IPS-NIHi11 (cell line): Measurements from ENCODE around the gene DUOXA2.

ENCODE experiments used
- DNase-seq: peaks from one replicate; pipeline ENCODE4 v3.0.0; 2012; ENCODE audit warnings: mixed read lengths, low spot score

DUOXA2 gene

DNA sequence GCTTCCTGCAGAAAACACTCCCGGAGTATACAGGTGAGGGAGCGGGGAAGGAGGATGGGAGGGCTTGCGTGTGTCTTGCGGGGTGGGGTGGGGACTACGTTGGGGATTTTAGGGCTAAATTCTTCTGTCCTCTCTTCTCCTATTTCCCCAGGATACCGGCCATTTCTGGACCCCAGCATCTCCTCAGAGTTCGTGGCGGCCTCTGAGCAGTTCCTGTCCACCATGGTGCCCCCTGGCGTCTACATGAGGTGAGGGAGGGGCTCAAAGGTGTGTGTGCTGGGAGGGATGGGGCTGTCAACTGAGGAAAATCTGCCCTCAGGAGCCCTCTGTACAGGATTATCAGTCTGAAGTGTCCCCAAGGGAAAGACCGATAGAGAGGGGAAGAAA, 22.2 kb downstream of the DUOXA2 start:
- DNase-seq = peak; percentile 63

DNA sequence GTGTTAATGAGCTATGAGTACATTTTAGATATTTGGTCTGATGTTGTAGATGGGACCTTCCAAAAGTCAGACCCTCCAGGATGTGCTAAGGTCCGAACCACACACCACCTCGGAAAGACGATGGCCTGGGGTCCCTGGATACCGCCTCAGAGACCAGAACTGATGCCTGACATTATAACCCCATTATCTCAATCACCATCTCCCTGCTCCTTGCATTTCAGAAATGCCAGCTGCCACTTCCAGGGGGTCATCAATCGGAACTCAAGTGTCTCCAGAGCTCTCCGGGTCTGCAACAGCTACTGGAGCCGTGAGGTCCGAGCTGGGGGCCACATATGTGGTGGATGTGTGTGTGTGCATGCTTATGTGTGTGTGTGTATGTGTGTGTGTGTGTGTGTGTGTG, 23.6 kb downstream of the DUOXA2 start:
- no peak for DNase-seq

- no peak for DNase-seq
Observed at GRCh38 chr15:45138814-45139765, 25.0 kb downstream of the DUOXA2 start.

DNA sequence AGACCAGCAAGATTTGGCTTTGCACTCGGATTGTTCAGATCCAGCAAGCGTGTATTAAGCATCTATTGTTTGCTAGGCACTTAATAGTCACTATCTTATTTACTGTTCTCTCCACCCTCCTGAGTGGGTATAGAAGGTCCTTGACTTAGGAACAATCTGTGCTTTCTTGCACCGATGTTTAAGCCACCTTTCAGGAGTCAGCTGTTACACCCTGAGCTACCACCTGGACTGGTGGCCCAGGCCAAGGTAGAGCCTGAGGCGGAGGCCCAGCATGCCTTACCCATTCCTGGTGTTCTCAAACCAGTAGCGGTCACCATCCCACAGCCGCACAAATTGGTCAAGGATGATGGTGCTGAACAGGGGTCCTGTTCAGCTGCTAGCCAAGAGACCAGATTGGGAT, 25.6 kb downstream of the DUOXA2 start:
- DNase-seq = no peak

DNA sequence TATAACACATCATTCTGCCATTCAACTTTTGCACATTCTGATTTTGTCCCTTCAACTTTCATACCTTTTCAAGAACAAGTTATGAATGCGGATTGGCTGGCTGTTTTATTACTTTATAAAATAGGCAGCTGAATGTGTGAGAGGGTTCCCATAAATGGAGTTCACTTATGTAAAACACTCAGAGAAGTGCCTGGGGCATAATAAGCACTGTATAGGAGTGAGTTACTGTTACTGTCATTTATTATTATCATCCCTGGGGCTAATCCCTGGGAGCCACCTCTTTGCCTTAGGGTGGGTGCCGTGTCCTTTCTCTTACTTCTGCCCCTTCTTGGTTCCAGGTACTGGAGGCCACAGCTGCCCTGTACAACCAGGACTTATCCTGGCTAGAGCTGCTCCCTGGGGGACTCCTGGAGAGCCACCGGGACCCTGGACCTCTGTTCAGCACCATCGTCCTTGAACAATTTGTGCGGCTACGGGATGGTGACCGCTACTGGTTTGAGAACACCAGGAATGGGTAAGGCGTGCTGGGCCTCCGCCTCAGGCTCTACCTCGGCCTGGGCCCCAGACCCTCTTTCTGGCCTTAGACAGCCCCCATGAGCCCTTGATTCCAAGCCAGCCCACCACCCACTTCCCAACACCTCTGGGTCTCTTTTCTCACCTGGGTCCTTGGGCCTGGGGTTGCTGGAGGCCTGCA, 26.6 kb downstream of the DUOXA2 start:
- no peak for DNase-seq

DNA sequence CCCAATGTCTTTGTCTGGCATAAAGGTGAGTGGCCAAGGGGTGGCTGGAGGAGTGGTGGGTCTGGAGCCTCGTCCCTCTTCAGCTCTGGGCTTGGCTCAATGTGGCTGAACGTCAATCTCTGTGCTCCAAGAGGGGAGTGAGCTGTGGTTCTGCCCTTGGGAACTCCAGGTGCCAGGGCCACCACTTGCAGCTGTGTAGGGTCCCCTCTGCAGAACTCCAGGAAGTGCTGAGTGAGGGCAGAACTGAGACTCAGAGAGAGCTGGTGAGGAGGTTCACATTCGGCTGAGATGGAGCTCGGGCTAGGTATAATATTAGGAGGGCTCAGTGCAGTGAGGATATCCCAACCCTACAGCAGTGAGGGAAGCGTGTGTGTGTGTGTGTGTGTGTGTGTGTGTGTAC, 27.3 kb downstream of the DUOXA2 start:
- DNase-seq = no peak

- no peak for DNase-seq
Observed at GRCh38 chr15:45143056-45143455, 28.9 kb downstream of the DUOXA2 start.

- DNase-seq = no peak
Observed at GRCh38 chr15:45143946-45144345, 29.8 kb downstream of the DUOXA2 start.

DNA sequence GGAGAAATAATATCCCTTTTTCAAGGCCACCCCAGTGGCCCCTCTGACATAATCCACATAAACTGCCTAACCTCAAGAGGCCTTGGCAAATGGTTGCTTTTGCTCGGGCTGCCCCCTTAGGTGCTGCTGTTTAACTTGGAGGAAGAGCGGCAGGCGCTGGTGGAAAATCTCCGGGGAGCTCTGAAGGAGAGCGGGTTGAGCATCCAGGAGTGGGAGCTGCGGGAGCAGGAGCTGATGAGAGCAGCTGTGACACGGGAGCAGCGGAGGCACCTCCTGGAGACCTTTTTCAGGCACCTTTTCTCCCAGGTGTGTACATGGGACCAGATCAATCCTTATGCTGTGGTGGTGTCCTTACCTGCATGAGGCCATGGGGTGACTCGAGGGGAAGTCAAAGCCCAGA, 30.6 kb downstream of the DUOXA2 start:
- no peak for DNase-seq

- DNase-seq = no peak
Observed at GRCh38 chr15:45146405-45146804, 32.3 kb downstream of the DUOXA2 start.

DNA sequence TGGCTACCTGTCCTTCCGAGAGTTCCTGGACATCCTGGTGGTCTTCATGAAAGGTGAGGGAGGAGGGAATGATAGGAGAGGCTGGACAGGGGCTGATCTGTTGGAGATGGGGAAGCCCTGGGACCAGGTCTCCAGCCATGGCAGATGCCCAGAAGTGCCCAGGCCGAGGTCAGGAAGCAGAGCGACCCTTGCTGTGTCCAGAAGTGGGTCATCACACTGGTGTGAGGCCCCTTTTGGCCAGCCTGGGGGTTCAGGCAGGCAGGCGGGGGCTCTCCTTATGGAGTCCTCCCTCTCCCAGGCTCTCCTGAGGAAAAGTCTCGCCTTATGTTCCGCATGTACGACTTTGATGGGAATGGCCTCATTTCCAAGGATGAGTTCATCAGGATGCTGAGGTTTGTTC, 33.5 kb downstream of the DUOXA2 start:
- no peak for DNase-seq

- DNase-seq = no peak
Observed at GRCh38 chr15:45148076-45149059, 34.2 kb downstream of the DUOXA2 start.

DNA sequence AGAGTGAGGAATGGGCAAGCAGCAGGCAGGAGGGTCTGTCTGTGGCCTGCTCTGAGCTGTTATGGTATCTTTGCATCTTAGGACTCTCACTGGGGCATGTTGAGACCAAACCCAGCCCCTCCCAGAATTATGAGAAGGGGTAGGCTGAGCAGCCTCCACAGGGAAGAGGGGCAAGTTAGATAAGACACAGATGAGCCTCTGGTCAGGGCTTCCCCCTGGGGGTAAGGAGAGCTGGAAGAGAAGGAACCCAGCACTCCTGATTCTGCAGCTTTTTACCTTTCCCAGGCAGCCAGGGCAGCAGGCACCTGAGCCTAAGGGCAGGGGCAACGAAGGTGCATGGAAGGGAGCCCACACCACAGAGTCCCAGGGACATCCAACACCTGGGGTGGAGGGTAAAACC, 34.9 kb downstream of the DUOXA2 start:
- no peak for DNase-seq

GRCh38 chr15:45150481-45150880, 36.4 kb downstream of the DUOXA2 start:
- DNase-seq = no peak

GRCh38 chr15:45150997-45151396, 36.9 kb downstream of the DUOXA2 start:
- no peak for DNase-seq

GRCh38 chr15:45151998-45152828, 38.1 kb downstream of the DUOXA2 start:
- DNase-seq = no peak

GRCh38 chr15:45155739-45156138, 41.6 kb downstream of the DUOXA2 start:
- DNase-seq = no peak

DNA sequence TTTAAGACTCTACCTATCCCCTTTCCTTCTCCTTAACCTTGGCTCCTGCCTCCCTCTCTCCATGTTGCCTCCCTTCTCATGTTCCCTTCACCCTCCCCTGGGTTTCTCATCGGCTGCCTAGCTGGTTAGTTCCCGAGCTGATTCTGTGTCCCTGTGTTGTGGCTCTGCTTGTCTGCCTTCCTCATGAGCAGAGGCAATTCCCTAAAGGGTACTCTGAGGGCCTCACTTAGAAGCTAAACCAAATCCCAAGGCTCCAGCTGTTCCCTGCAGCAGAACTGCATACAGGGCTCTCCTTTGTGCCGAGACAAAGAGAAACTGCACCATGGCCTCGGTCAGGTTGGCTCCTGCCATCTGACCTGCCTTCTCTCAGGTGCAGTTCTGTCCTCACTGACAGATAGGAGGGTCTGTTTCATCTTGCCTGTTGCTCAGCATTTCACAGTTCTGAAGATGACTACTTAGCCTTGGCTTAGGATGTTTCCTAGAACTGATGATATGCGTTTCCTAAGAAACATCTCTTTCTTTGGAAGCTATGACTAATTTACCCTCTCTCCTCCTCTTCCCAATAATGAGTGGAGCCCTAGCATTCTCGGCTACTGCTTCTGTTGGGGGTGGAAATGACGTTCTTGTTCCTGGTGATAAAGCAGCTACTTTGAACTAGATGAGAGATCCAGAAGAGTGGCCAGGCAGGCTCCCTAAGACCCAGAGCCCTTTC, 42.8 kb downstream of the DUOXA2 start:
- no peak for DNase-seq

GRCh38 chr15:45157974-45158373, 43.8 kb downstream of the DUOXA2 start:
- DNase-seq = peak; percentile 41

DNA sequence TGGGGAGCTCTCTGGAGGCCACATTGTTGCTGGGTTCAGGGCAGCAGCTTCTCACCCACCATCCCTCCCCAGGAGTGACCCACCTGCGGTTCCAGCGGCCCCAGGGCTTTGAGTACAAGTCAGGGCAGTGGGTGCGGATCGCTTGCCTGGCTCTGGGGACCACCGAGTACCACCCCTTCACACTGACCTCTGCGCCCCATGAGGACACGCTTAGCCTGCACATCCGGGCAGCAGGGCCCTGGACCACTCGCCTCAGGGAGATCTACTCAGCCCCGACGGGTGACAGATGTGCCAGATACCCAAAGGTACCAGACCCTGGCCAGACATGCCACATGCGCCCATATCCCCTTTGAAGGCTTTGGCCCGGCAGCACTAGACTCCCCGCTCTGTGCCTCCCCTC, 47.5 kb downstream of the DUOXA2 start:
- no peak for DNase-seq
